OCI-LY7 (cell line): ENCODE data around the gene SERINC5.
"Not testable (repeated sequence)": the region's sequence is repeated elsewhere in the genome, so short reads cannot be mapped to it uniquely, and the experiment has no call there.

ENCODE experiments used
- CTCF ChIP-seq: fragments of 200-600 bp; sonication (generic); conservative IDR thresholded peaks from 2 replicates; pipeline ENCODE4 v1.5.1; 2014; ENCODE audit warnings: mild to moderate bottlenecking, antibody characterized with exemption, low read length, moderate library complexity, mixed read lengths
- EZH2phosphoT487 ChIP-seq: fragments of 200-600 bp; sonication (generic); IDR thresholded peaks from 2 replicates; pipeline ENCODE4 v1.6.1; 2018; ENCODE audit warnings: low read depth, borderline replicate concordance, mild to moderate bottlenecking, mixed run types, antibody characterized with exemption, low read length, moderate library complexity, mixed read lengths

- not testable (repeated sequence) for TF ChIP-seq CTCF, EZH2phosphoT487
Measured at GRCh38 chr5:80201763-80202162, 54.1 kb downstream of the SERINC5 start.
